Adrenal gland (tissue), 12 donors: ENCODE data around the gene RCAN3. TPM values are rescaled to one million over a fixed set of nuclear protein-coding genes. Genes with fewer than 3 reads are reported as not detected.

Experiments
- DNase-seq, 7 donors: peaks; one replicate each; pipeline ENCODE4 v3.0.0-alpha.2; 2019 to 2020
- H3K27ac ChIP-seq, 5 donors: fragments of 200-600 bp; sonication (generic) in 4 of 5; 1 replicate in 3 of 5; 2 replicates in 2 of 5; pipeline versions ENCODE4 v1.5.1 to v1.8.0; 2016 to 2020; ENCODE audit warnings: mild to moderate bottlenecking in 1 of 5
- H3K27me3 ChIP-seq: fragments of 200-600 bp; 2 replicates; pipeline ENCODE4 v1.8.0; 2021
- H3K36me3 ChIP-seq, 2 donors: fragments of 200-600 bp; replicated peaks in 1 of 2; 1 replicate in 1 of 2; 2 replicates in 1 of 2; pipeline versions ENCODE4 v1.5.1 to v1.8.0; 2018 to 2022
- H3K4me1 ChIP-seq, 2 donors: fragments of 200-600 bp; replicated peaks in 1 of 2; 1 replicate in 1 of 2; 2 replicates in 1 of 2; pipeline versions ENCODE4 v1.5.1 to v1.8.0; 2018 to 2021
- H3K4me3 ChIP-seq, 4 donors: fragments of 200-600 bp; sonication (generic) in 3 of 4; one replicate each; pipeline ENCODE4 v1.5.1; 2016 to 2018
- H3K9me3 ChIP-seq, 3 donors: fragments of 200-600 bp; sonication (generic) in 1 of 3; replicated peaks in 1 of 3; 1 replicate in 2 of 3; 2 replicates in 1 of 3; pipeline versions ENCODE4 v1.5.1 to v1.8.0; 2016 to 2021
- CTCF ChIP-seq, 6 experiments: fragments of 450-650 bp in 4 of 6; fragments of 200-600 bp in 2 of 6; sonication (generic) in 1 of 6; IDR thresholded peaks; 1 replicate in 5 of 6; 2 replicates in 1 of 6; pipeline versions ENCODE4 v1.5.1 to v1.8.0; 2016 to 2021; ENCODE audit warnings: antibody characterized with exemption in 6 of 6, mild to moderate bottlenecking in 2 of 6, moderate library complexity in 1 of 6
- POLR2A ChIP-seq, 2 donors: fragments of 450-650 bp; IDR thresholded peaks; one replicate each; pipeline ENCODE4 v1.6.1; 2017; ENCODE audit warnings: antibody characterized with exemption in 2 of 2, mild to moderate bottlenecking in 2 of 2, moderate library complexity in 1 of 2
- WGBS, 4 donors: extraction: QIAGEN DNeasy Blood & Tissue Kit in 2 of 4; methylation state at CpG; one replicate each; pipeline versions ENCODE4 v1.1.5 to v1.1.7; 2013 to 2017; 5-methylcytosine and 5-hydroxymethylcytosine counted together
- intact Hi-C, 2 donors: fragments of 100-400 bp; cut with DNase I; formaldehyde crosslinking; loops; one replicate each; pipeline versions ENCODE4 v1.14.1 to v1.15.0; 2022 to 2023
- polyA plus RNA-seq, 3 donors: library from polyadenylated mRNA; stranded (reverse); fragments of 200-250 nt in 2 of 3; fragments of 350-450 nt in 1 of 3; fragmentation: Illumina TruSeq in 1 of 3; extraction: RNeasy Lipid Tissue Mini Kit (QIAGEN cat#74804) in 1 of 3; gene quantifications; one replicate each; pipeline ENCODE4 v1.2.3, GENCODE V29; 2013 to 2014
- total RNA-seq, 9 donors: library from RNA; depleted of rRNA in 4 of 9; stranded (reverse); fragments of >200 nt in 4 of 9; fragments of 120-200 nt in 1 of 9; fragmentation: NEBNext Ultra II Directional in 1 of 9; extraction: Animal tissue kit (Norgen Biotek cat#: 25700) in 1 of 9; gene quantifications; one replicate each; pipeline versions ENCODE4 v1.1.0 to v1.2.4, GENCODE V29; 2013 to 2023
- donor health status: healthy with polysubstance abuse.
- donor health status: Bipolar disorder and iron deficiency.
- donor health status: DM: yes; HTN: yes; CAD: no.
- donor health status: DM: no; HTN: no; CAD: no.
- donor health status: DM: no; HTN: no; CAD: no.
- donor health status: DM: yes; HTN: yes; CAD: no.

Gene RCAN3
- total and polyA plus RNA-seq, 12 donors = 0.48 to 5.6 (median 2.2) TPM

GRCh38 chr1:24477309-24477708 is 25.3 kb upstream of the RCAN3 start:
- DNase-seq = no peak
- Histone ChIP-seq H3K27ac (no peak overlapping the region), H3K36me3 (no peaks in the 10 kb centered on the region), H3K27me3 (no peaks in the 10 kb centered on the region), H3K4me1 (no peaks in the 10 kb centered on the region), H3K9me3 (no peaks in the 10 kb centered on the region), H3K4me3 (no peak overlapping the region)
- WGBS, 4 donors = 84 to 90% (median 87%) methylated on average over 4 of the region's 4 CpGs
- no peak for TF ChIP-seq CTCF (IDR thresholded peaks at IDR 0.05)
- no peak for TF ChIP-seq POLR2A (IDR thresholded peaks at IDR 0.05)
- intact Hi-C loops = no loop called here

- Histone ChIP-seq H3K27ac (no peak overlapping the region), H3K9me3 (no peaks in the 10 kb centered on the region), H3K4me1 (no peaks in the 10 kb centered on the region), H3K27me3 (no peaks in the 10 kb centered on the region), H3K36me3 (no peaks in the 10 kb centered on the region), H3K4me3 (no peak overlapping the region)
- peak in 3 of 7 donors; percentile 13 to 55 (median 15) for DNase-seq
- intact Hi-C loops = no loop called here
- TF ChIP-seq CTCF (IDR thresholded peaks at IDR 0.05) (no peak), POLR2A (IDR thresholded peaks at IDR 0.05) (no peak)
- 55 to 69% (median 63%) methylated on average over 2 of the region's 2 CpGs for WGBS, 4 donors
These were observed 21.5 kb upstream of the RCAN3 start for GRCh38 chr1:24481101-24481500.

GRCh38 chr1:24481843-24482610 is 20.6 kb upstream of the RCAN3 start:
- TF ChIP-seq POLR2A (IDR thresholded peaks at IDR 0.05) (no peak), CTCF (IDR thresholded peaks at IDR 0.05) (no peak)
- H3K27ac ChIP-seq = no peak overlapping the region
- H3K27me3 ChIP-seq = no peaks in the 10 kb centered on the region
- no peaks in the 10 kb centered on the region for H3K4me1 ChIP-seq
- no peaks in the 10 kb centered on the region for H3K9me3 ChIP-seq
- no peak overlapping the region for H3K4me3 ChIP-seq
- 85 to 91% (median 88%) methylated on average over 16 of the region's 16 CpGs for WGBS, 4 donors
- intact Hi-C loops = no loop called here
- H3K36me3 ChIP-seq = no peaks in the 10 kb centered on the region
- DNase-seq = no peak

- DNase-seq = no peak
- 82 to 90% (median 87%) methylated on average over 5 of the region's 5 CpGs for WGBS, 4 donors
- Histone ChIP-seq H3K27ac (no peak overlapping the region), H3K36me3 (no peaks in the 10 kb centered on the region), H3K27me3 (no peaks in the 10 kb centered on the region), H3K4me1 (no peaks in the 10 kb centered on the region), H3K4me3 (no peak overlapping the region), H3K9me3 (no peaks in the 10 kb centered on the region)
- intact Hi-C loops = no loop called here
- TF ChIP-seq POLR2A (IDR thresholded peaks at IDR 0.05) = no peak
These were observed 19.2 kb upstream of the RCAN3 start for GRCh38 chr1:24483441-24483840.

GRCh38 chr1:24484199-24484598 is 18.4 kb upstream of the RCAN3 start:
- Histone ChIP-seq H3K36me3 (no peaks in the 10 kb centered on the region), H3K9me3 (no peaks in the 10 kb centered on the region), H3K27me3 (no peaks in the 10 kb centered on the region), H3K4me1 (no peaks in the 10 kb centered on the region), H3K27ac (no peak overlapping the region), H3K4me3 (no peak overlapping the region)
- TF ChIP-seq POLR2A (IDR thresholded peaks at IDR 0.05) = no peak
- TF ChIP-seq CTCF (IDR thresholded peaks at IDR 0.05) = no peak
- 72 to 87% (median 76%) methylated on average over 4 of the region's 4 CpGs for WGBS, 4 donors
- intact Hi-C loops = no loop called here
- no peak for DNase-seq
